H1 (cell line): Measurements from ENCODE around the gene ZNF407. TPM values are rescaled to one million over a fixed set of nuclear protein-coding genes. Genes with fewer than 3 reads are reported as not detected.

Source experiments
- CTCF ChIA-PET: fragments of 300-600 bp; sonication (Branson Sonifier 250); formaldehyde crosslinking; loops from one replicate; lab custom pipeline; 2021; ENCODE audit not compliant: partially characterized antibody; lab: Charles Lee
- POLR2A ChIA-PET: fragments of 300-600 bp; sonication (Branson Sonifier 250); formaldehyde crosslinking; loops from one replicate; lab custom pipeline; 2021; ENCODE audit warnings: inconsistent platforms; ENCODE audit not compliant: partially characterized antibody; lab: Charles Lee
- DNase-seq, 2 experiments: peaks; one replicate each; pipeline versions ENCODE4 v3.0.0 to v3.0.0-alpha.2; 2010 to 2022; ENCODE audit warnings: low spot score in 2 of 2, low read depth in 1 of 2, mixed read lengths in 1 of 2
- FAIRE-seq: peaks from 2 replicates; lab custom pipeline; 2011; peaks lifted over from hg19 to GRCh38; lab: Jason Lieb, UNC
- H2AFZ ChIP-seq: 2 replicates; pipeline ENCODE4 v1.8.1; 2012; ENCODE audit warnings: low read length, inconsistent platforms
- H2AK5ac ChIP-seq: 2 replicates; pipeline ENCODE4 v1.6.1; 2013; ENCODE audit warnings: low read depth, low read length
- H2BK120ac ChIP-seq: replicated peaks from 2 replicates; pipeline ENCODE3; 2013; ENCODE audit warnings: low read depth, low read length, inconsistent platforms
- H2BK12ac ChIP-seq: 2 replicates; pipeline ENCODE4 v1.6.1; 2013; ENCODE audit warnings: low read depth, low read length
- H2BK15ac ChIP-seq: 2 replicates; pipeline ENCODE4 v1.6.1; 2013; ENCODE audit warnings: low read length
- H2BK20ac ChIP-seq: 2 replicates; pipeline ENCODE4 v1.6.1; 2013; ENCODE audit warnings: low read length
- H2BK5ac ChIP-seq: 2 replicates; pipeline ENCODE4 v1.6.1; 2013; ENCODE audit warnings: low read depth, low read length
- H3K14ac ChIP-seq: 2 replicates; pipeline ENCODE4 v1.6.1; 2013; ENCODE audit warnings: inconsistent platforms; ENCODE audit not compliant: insufficient read length
- H3K18ac ChIP-seq: 2 replicates; pipeline ENCODE4 v1.6.1; 2013; ENCODE audit warnings: low read length; ENCODE audit errors: extremely low read depth
- H3K23ac ChIP-seq: 2 replicates; pipeline ENCODE4 v1.6.1; 2013; ENCODE audit warnings: inconsistent platforms; ENCODE audit not compliant: insufficient read length
- H3K23me2 ChIP-seq: 2 replicates; pipeline ENCODE4 v1.6.1; 2013; ENCODE audit warnings: low read depth, low read length
- H3K27ac ChIP-seq: 2 replicates; pipeline ENCODE4 v1.6.1; 2011; ENCODE audit warnings: low read depth, low read length, inconsistent platforms
- H3K27me3 ChIP-seq, 4 experiments: replicated peaks in 1 of 4; 1 replicate in 1 of 4; 2 replicates in 3 of 4; pipeline versions ENCODE4 v1.6.1 to v1.8.1; 2011 to 2013; ENCODE audit warnings: low read length in 3 of 4, mild to moderate bottlenecking in 3 of 4, inconsistent platforms in 2 of 4, mixed read lengths in 2 of 4, moderate library complexity in 1 of 4; ENCODE audit not compliant: control insufficient read depth in 3 of 4, insufficient read depth in 3 of 4; ENCODE audit errors: extremely low read depth in 1 of 4
- H3K36me3 ChIP-seq, 4 experiments: 2 replicates each; pipeline versions ENCODE4 v1.6.1 to v1.8.1; 2011 to 2013; ENCODE audit warnings: mild to moderate bottlenecking in 4 of 4, low read length in 3 of 4, moderate library complexity in 2 of 4, control low read depth in 1 of 4, inconsistent platforms in 1 of 4; ENCODE audit not compliant: insufficient read depth in 4 of 4, control insufficient read depth in 2 of 4
- H3K4ac ChIP-seq: replicated peaks from 2 replicates; pipeline ENCODE3; 2013; ENCODE audit warnings: low read length, low read depth, mixed read lengths, inconsistent platforms; ENCODE audit not compliant: insufficient read length
- H3K4me1 ChIP-seq, 4 experiments: replicated peaks in 1 of 4; 1 replicate in 1 of 4; 2 replicates in 3 of 4; pipeline versions ENCODE4 v1.6.1 to v1.8.1; 2011 to 2013; ENCODE audit warnings: low read length in 3 of 4, inconsistent platforms in 2 of 4, mixed read lengths in 1 of 4; ENCODE audit not compliant: insufficient read depth in 4 of 4, control insufficient read depth in 3 of 4
- H3K4me2 ChIP-seq, 2 experiments: 2 replicates each; pipeline versions ENCODE4 v1.6.1 to v1.8.1; 2011 to 2013; ENCODE audit warnings: low read depth in 2 of 2, low read length in 2 of 2, control low read depth in 1 of 2, inconsistent platforms in 1 of 2, mild to moderate bottlenecking in 1 of 2; ENCODE audit not compliant: insufficient read depth in 1 of 2
- H3K4me3 ChIP-seq, 4 experiments: fragments of 200-600, 300-600 bp in 1 of 4; sonication (generic), shearing (Covaris generic), sonication (Bioruptor Twin) in 1 of 4; 2 replicates each; pipeline versions ENCODE4 v1.5.1 to v1.8.1; 2011 to 2016; ENCODE audit warnings: low read length in 4 of 4, low read depth in 3 of 4, control low read depth in 2 of 4, inconsistent platforms in 2 of 4, mild to moderate bottlenecking in 2 of 4, mixed read lengths in 1 of 4, moderate library complexity in 1 of 4; ENCODE audit not compliant: insufficient read depth in 2 of 4; ENCODE audit errors: extremely low read depth in 1 of 4
- H3K56ac ChIP-seq: replicated peaks from 2 replicates; pipeline ENCODE3; 2013; ENCODE audit warnings: low read depth, mild to moderate bottlenecking, mixed read lengths, low read length, inconsistent platforms; ENCODE audit not compliant: insufficient read length
- H3K79me1 ChIP-seq: 2 replicates; pipeline ENCODE4 v1.6.1; 2013; ENCODE audit warnings: low read depth, low read length, control low read depth
- H3K79me2 ChIP-seq, 2 experiments: 2 replicates each; pipeline versions ENCODE4 v1.6.1 to v1.8.1; 2012 to 2013; ENCODE audit warnings: low read length in 2 of 2, mild to moderate bottlenecking in 2 of 2, inconsistent platforms in 1 of 2; ENCODE audit not compliant: insufficient read depth in 2 of 2, control insufficient read depth in 1 of 2
- H3K9ac ChIP-seq, 4 experiments: replicated peaks in 1 of 4; 1 replicate in 1 of 4; 2 replicates in 3 of 4; pipeline versions ENCODE4 v1.6.1 to v1.8.1; 2011 to 2013; ENCODE audit warnings: low read depth in 3 of 4, low read length in 3 of 4, control low read depth in 2 of 4, mild to moderate bottlenecking in 2 of 4, moderate library complexity in 2 of 4, inconsistent platforms in 1 of 4; ENCODE audit errors: extremely low read depth in 1 of 4
- H3K9me3 ChIP-seq, 2 experiments: 2 replicates each; pipeline versions ENCODE4 v1.6.1 to v1.8.1; 2012 to 2013; ENCODE audit warnings: mild to moderate bottlenecking in 2 of 2, moderate library complexity in 2 of 2, control low read depth in 1 of 2, inconsistent platforms in 1 of 2, low read depth in 1 of 2, low read length in 1 of 2, mixed read lengths in 1 of 2; ENCODE audit not compliant: insufficient read depth in 2 of 2
- H4K20me1 ChIP-seq, 2 experiments: replicated peaks in 1 of 2; 2 replicates each; pipeline versions ENCODE3 to v1.8.1; 2011 to 2013; ENCODE audit warnings: inconsistent platforms in 2 of 2, low read length in 2 of 2, mild to moderate bottlenecking in 1 of 2; ENCODE audit not compliant: insufficient read depth in 2 of 2, control insufficient read depth in 1 of 2
- H4K5ac ChIP-seq: 2 replicates; pipeline ENCODE4 v1.6.1; 2013; ENCODE audit warnings: low read length, low read depth, mixed read lengths, inconsistent platforms; ENCODE audit not compliant: insufficient read length
- H4K8ac ChIP-seq: 2 replicates; pipeline ENCODE4 v1.8.0; 2013; ENCODE audit warnings: mild to moderate bottlenecking, moderate library complexity, low read length, inconsistent platforms; ENCODE audit not compliant: insufficient read depth; ENCODE audit errors: extremely low read depth
- H4K91ac ChIP-seq: replicated peaks from 2 replicates; pipeline ENCODE3; 2013; ENCODE audit warnings: low read length, mixed read lengths, inconsistent platforms; ENCODE audit not compliant: insufficient read length
- HDAC6 ChIP-seq: IDR thresholded peaks from one replicate; pipeline ENCODE4 v1.7.1; 2012; ENCODE audit warnings: low read depth, mild to moderate bottlenecking, inconsistent platforms, low read length, moderate library complexity
- POLR2AphosphoS5 ChIP-seq: IDR thresholded peaks from 2 replicates; pipeline ENCODE4 v1.6.1; 2011; ENCODE audit warnings: low read depth, low read length
- SRF ChIP-seq: IDR thresholded peaks from 2 replicates; pipeline ENCODE4 v1.6.1; 2011; ENCODE audit warnings: mild to moderate bottlenecking, low read depth, low read length, moderate library complexity
- WGBS, 2 experiments: shearing (Covaris generic) in 1 of 2; methylation state at CpG; one replicate each; pipeline versions ENCODE4 v1.1.6 to v1.1.7; 2013 to 2015; ENCODE audit warnings: low lambda C conversion rate in 2 of 2, mixed read lengths in 2 of 2, inconsistent platforms in 1 of 2, low coverage in 1 of 2, missing lambda C conversion rate in 1 of 2; ENCODE audit not compliant: insufficient replicate concordance in 2 of 2, insufficient coverage in 1 of 2, insufficient read length in 1 of 2; ENCODE audit errors: extremely low coverage in 1 of 2, missing lambda C conversion rate in 1 of 2; 5-methylcytosine and 5-hydroxymethylcytosine counted together
- polyA plus RNA-seq, 7 experiments: library from polyadenylated mRNA; depleted of rRNA in 3 of 7; stranded (reverse) in 5 of 7; unstranded in 2 of 7; fragments of >200 nt in 5 of 7; fragments of 200-250 nt in 2 of 7; gene quantifications; 1 replicate in 5 of 7; 2 replicates in 1 of 7; 4 replicates in 1 of 7; pipeline versions ENCODE4 v1.2.1 to v1.2.3, GENCODE V29; 2011 to 2013; ENCODE audit warnings: missing spikeins in 2 of 7, mixed read lengths in 2 of 7
- total RNA-seq: library from RNA; stranded (reverse); fragmentation: NEBNext Ultra II Directional; extraction: Animal tissue kit (Norgen Biotek cat#: 25700); gene quantifications from 2 replicates; pipeline ENCODE4 v1.2.1, GENCODE V29; 2021
- TF ChIP-seq, protein P1 (sequence below): IDR thresholded peaks from 2 replicates; pipeline ENCODE4 v1.6.1; 2011; ENCODE audit warnings: low read depth, mild to moderate bottlenecking, low read length; ENCODE audit not compliant: insufficient read depth

The ZNF407 gene
- total and polyA plus RNA-seq, 2 of the 8 experiments (the other 6 are each of a cell fraction or from before 2014, with no cell fraction given), result 1.5 to 6.8 TPM

DNA sequence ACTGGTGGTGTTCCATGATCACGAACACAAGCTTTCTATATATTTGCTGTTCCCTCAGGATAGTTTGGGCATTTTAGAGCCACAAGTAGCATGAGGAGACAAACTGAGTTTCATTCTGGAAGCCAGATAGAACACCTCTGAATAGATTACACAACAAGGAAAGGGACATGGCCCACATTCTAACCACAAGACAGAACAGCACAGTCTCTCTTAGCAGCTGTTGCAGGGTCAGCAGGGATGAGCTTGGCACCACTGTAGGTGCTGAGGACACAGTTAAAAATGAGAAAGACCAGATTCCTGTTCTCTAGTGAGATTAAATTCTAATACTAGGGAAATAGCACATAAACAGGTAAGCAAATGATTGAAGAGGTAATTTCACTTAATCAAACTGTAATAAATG, 235.3 kb downstream of the ZNF407 start:
- Histone ChIP-seq H3K27ac (no peak overlapping the region), H3K36me3 (no peaks in the 10 kb centered on the region), H2BK12ac (no peak overlapping the region), H3K14ac (no peak overlapping the region), H3K79me1 (no peaks in the 10 kb centered on the region), H4K20me1 (no peaks in the 10 kb centered on the region), H3K23me2 (no peaks in the 10 kb centered on the region; the same call in 1 of the 2 replicates), H2BK20ac (no peak overlapping the region), H3K56ac (no peak overlapping the region), H3K18ac (no peak overlapping the region), H3K4me1 (peaks cover 0 to 5% (median 2%) of the 10 kb centered on the region in 4 experiments; a peak in 4 of 7 replicates), H2AFZ (no peak overlapping the region), H3K27me3 (no peaks in the 10 kb centered on the region), H2BK15ac (no peak overlapping the region), H3K4ac (no peak overlapping the region), H2BK120ac (no peak overlapping the region), H3K9me3 (no peaks in the 10 kb centered on the region), H2BK5ac (no peak overlapping the region), H4K5ac (no peak overlapping the region), H3K9ac (no peak overlapping the region), H3K4me3 (no peak overlapping the region), H3K4me2 (no peak overlapping the region), H3K23ac (no peak overlapping the region), H4K91ac (no peak overlapping the region), H4K8ac (no peak overlapping the region), H3K79me2 (no peaks in the 10 kb centered on the region), H2AK5ac (no peak overlapping the region)
- POLR2A ChIA-PET, result no interaction called here
- TF ChIP-seq, protein P1, sequence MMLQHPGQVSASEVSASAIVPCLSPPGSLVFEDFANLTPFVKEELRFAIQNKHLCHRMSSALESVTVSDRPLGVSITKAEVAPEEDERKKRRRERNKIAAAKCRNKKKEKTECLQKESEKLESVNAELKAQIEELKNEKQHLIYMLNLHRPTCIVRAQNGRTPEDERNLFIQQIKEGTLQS, result no peak
- TF ChIP-seq HDAC6, result no peak
- no peak for TF ChIP-seq SRF
- TF ChIP-seq POLR2AphosphoS5, result no peak
- FAIRE-seq, result no peak
- DNase-seq, result no peak
- 85% methylated on average over 1 of the region's 1 CpG; no CpG with 5 or more reads in 1 of the 2 experiments for WGBS, 2 experiments
- CTCF ChIA-PET, result interaction anchor here (0.5 to 3.3 kb wide), 2 partner anchors 13 to 327 kb away, joined by 3 to 17 read pairs; no protein-coding TSS in a partner anchor
